Choroid plexus epithelial cell (primary cell): ENCODE data around the gene NAA16.

Source experiments
- DNase-seq: peaks from one replicate; pipeline ENCODE4 v3.0.0-alpha.2; 2010; ENCODE audit warnings: low read depth
- H3K4me3 ChIP-seq: 2 replicates; pipeline ENCODE4 v1.5.1; 2011; ENCODE audit warnings: low read depth, mild to moderate bottlenecking, control low read depth, low read length, moderate library complexity
- CTCF ChIP-seq: conservative IDR thresholded peaks from 2 replicates; pipeline ENCODE4 v1.5.1; 2011; ENCODE audit warnings: low read depth, mild to moderate bottlenecking, control low read depth, inconsistent platforms, low read length, moderate library complexity

NAA16 gene

GRCh38 chr13:41403983-41404382 lies 92.9 kb downstream of the NAA16 start:
- no peak for TF ChIP-seq CTCF
- DNase-seq = no peak
- no peak overlapping the region for H3K4me3 ChIP-seq

- DNase-seq = no peak
- TF ChIP-seq CTCF = no peak
Observed at GRCh38 chr13:41405367-41405766, 94.3 kb downstream of the NAA16 start.

GRCh38 chr13:41407380-41407779 lies 96.3 kb downstream of the NAA16 start:
- TF ChIP-seq CTCF = no peak
- no peak for DNase-seq
- no peak overlapping the region for H3K4me3 ChIP-seq

More at GRCh38 chr13:41405367-41405766, 94.3 kb downstream of the NAA16 start:
- H3K4me3 ChIP-seq = no peak overlapping the region

GRCh38 chr13:41408121-41408520 lies 97.1 kb downstream of the NAA16 start:
- H3K4me3 ChIP-seq = no peak overlapping the region
- no peak for DNase-seq
- TF ChIP-seq CTCF = no peak

GRCh38 chr13:41408746-41409145 lies 97.7 kb downstream of the NAA16 start:
- no peak for DNase-seq
- TF ChIP-seq CTCF = no peak
- H3K4me3 ChIP-seq = no peak overlapping the region

- H3K4me3 ChIP-seq = no peak overlapping the region
- TF ChIP-seq CTCF = no peak
- DNase-seq = no peak
Observed at GRCh38 chr13:41409611-41410010, 98.5 kb downstream of the NAA16 start.

GRCh38 chr13:41411060-41411459 lies 100.0 kb downstream of the NAA16 start:
- no peak overlapping the region for H3K4me3 ChIP-seq
- TF ChIP-seq CTCF = no peak
- no peak for DNase-seq
